ENCODE data around the gene CBX1. TPM values are rescaled to one million over a fixed set of nuclear protein-coding genes. Genes with fewer than 3 reads are reported as not detected.

Gene CBX1
- total and polyA plus RNA-seq, 2 of the 8 experiments (the other 6 are each of a cell fraction or from before 2014, with no cell fraction given): 38.7 to 173 TPM

GRCh38 chr17:48036693-48037035, 64.6 kb downstream of the CBX1 start:
- FAIRE-seq (no peak), DNase-seq (ENCODE audit: low read depth in 1 of 2, low spot score in 2 of 2) (no peak)
- TF ChIP-seq BACH1 (IDR thresholded peaks at IDR 0.05; ENCODE audit: low read length) (no peak), USF2 (IDR thresholded peaks at IDR 0.05; ENCODE audit: low read length) (no peak), CTBP2 (IDR thresholded peaks at IDR 0.05; ENCODE audit: borderline replicate concordance, insufficient read depth, insufficient read length, low read length) (no peak), SUZ12 (IDR thresholded peaks at IDR 0.05; ENCODE audit: low read length) (peak; percentile 49; the same call in 1 of the 2 replicates)
- H3K36me3 ChIP-seq (ENCODE audit: control insufficient read depth in 2 of 4, insufficient read depth in 4 of 4, low read length in 3 of 4): no peaks in the 10 kb centered on the region
- no peak overlapping the region for H3K4ac ChIP-seq (replicated peaks; ENCODE audit: insufficient read length, low read depth, low read length)
- POLR2A ChIA-PET (ENCODE audit: partially characterized antibody): interaction anchor here (2.6 to 28.1 kb wide), 2 partner anchors 10 to 25 kb away, joined by 9 to 1227 read pairs; partner anchors contain the start of gene NFE2L1
- no peaks in the 10 kb centered on the region for H3K79me1 ChIP-seq (ENCODE audit: low read depth, low read length)
- H3K56ac ChIP-seq (replicated peaks; ENCODE audit: insufficient read length, low read depth, low read length): no peak overlapping the region
- no peak overlapping the region for H2BK120ac ChIP-seq (replicated peaks; ENCODE audit: low read depth, low read length)
- H2AK5ac ChIP-seq (ENCODE audit: low read depth, low read length): no peak overlapping the region
- H2AFZ ChIP-seq (ENCODE audit: low read length): no peak overlapping the region
- no peaks in the 10 kb centered on the region for H3K9me3 ChIP-seq (ENCODE audit: insufficient read depth in 2 of 2, low read depth in 1 of 2, low read length in 1 of 2)
- H4K8ac ChIP-seq (ENCODE audit: extremely low read depth, insufficient read depth, low read length): no peak overlapping the region
- 78% methylated on average over 6 of the region's 6 CpGs; no CpG with 5 or more reads in 1 of the 2 experiments for WGBS, 2 experiments (ENCODE audit: extremely low coverage in 1 of 2, insufficient coverage in 1 of 2, insufficient read length in 1 of 2, insufficient replicate concordance in 2 of 2, low coverage in 1 of 2, low lambda C conversion rate in 2 of 2, missing lambda C conversion rate in 1 of 2)
- no peaks in the 10 kb centered on the region for H3K79me2 ChIP-seq (ENCODE audit: control insufficient read depth in 1 of 2, insufficient read depth in 2 of 2, low read length in 2 of 2)
- CTCF ChIA-PET (ENCODE audit: partially characterized antibody): interaction anchor here (0.7 to 6.5 kb wide), 21 partner anchors 9 to 271 kb away, joined by 3 to 56 read pairs (median 7); partner anchors contain the start of genes CDK5RAP3 and NFE2L1
- peaks cover 2 to 7% (median 4%) of the 10 kb centered on the region in 4 experiments; a peak in 5 of 7 replicates for H3K4me1 ChIP-seq (replicated peaks in 1 of 4; ENCODE audit: control insufficient read depth in 3 of 4, insufficient read depth in 4 of 4, low read length in 3 of 4)
- no peak overlapping the region for H4K91ac ChIP-seq (replicated peaks; ENCODE audit: insufficient read length, low read length)
- no peak overlapping the region for H3K9ac ChIP-seq (replicated peaks in 1 of 4; ENCODE audit: extremely low read depth in 1 of 4, low read depth in 3 of 4, low read length in 3 of 4)
- H4K5ac ChIP-seq (ENCODE audit: insufficient read length, low read depth, low read length): no peak overlapping the region
- no peak overlapping the region for H2BK20ac ChIP-seq (ENCODE audit: low read length)
- H3K23ac ChIP-seq (ENCODE audit: insufficient read length): no peak overlapping the region
- peak overlapping the region; percentile 71 to 89; a peak in 3 of 4 replicates for H3K4me2 ChIP-seq (ENCODE audit: insufficient read depth in 1 of 2, low read depth in 2 of 2, low read length in 2 of 2)
- no peak overlapping the region for H2BK12ac ChIP-seq (ENCODE audit: low read depth, low read length)
- H2BK15ac ChIP-seq (ENCODE audit: low read length): no peak overlapping the region
- peak overlapping the region in 2 of 4 experiments; percentile 36 to 65; a peak in 5 of 8 replicates for H3K4me3 ChIP-seq (ENCODE audit: extremely low read depth in 1 of 4, insufficient read depth in 2 of 4, low read depth in 3 of 4, low read length in 4 of 4)
- H3K14ac ChIP-seq (ENCODE audit: insufficient read length): no peak overlapping the region
- H3K27ac ChIP-seq (ENCODE audit: low read depth, low read length): no peak overlapping the region
- no peak overlapping the region for H2BK5ac ChIP-seq (ENCODE audit: low read depth, low read length)
- H3K18ac ChIP-seq (ENCODE audit: extremely low read depth, low read length): no peak overlapping the region
- H4K20me1 ChIP-seq (replicated peaks in 1 of 2; ENCODE audit: control insufficient read depth in 1 of 2, insufficient read depth in 2 of 2, low read length in 2 of 2): peaks cover 0 to 3% of the 10 kb centered on the region in 2 experiments
- peaks cover 6 to 27% (median 20%) of the 10 kb centered on the region in 4 experiments for H3K27me3 ChIP-seq (replicated peaks in 1 of 4; ENCODE audit: control insufficient read depth in 3 of 4, extremely low read depth in 1 of 4, insufficient read depth in 3 of 4, low read length in 3 of 4)
- H3K23me2 ChIP-seq (ENCODE audit: low read depth, low read length): peaks cover 4% of the 10 kb centered on the region; the same call in 1 of the 2 replicates
